OCI-LY1 (cell line): ENCODE results near the gene GRID2IP.

Source experiments
- CTCF ChIP-seq: fragments of 200-600 bp; sonication (generic), shearing (Covaris generic); IDR thresholded peaks from 2 replicates; pipeline ENCODE4 v1.5.1; 2017; ENCODE audit warnings: mild to moderate bottlenecking, antibody characterized with exemption, low read length, moderate library complexity, mixed read lengths
- EZH2 ChIP-seq: fragments of 200-600 bp; sonication (generic), shearing (Covaris generic); IDR thresholded peaks from 2 replicates; pipeline ENCODE4 v1.8.0; 2017; ENCODE audit warnings: borderline replicate concordance, mixed run types, mild to moderate bottlenecking, antibody characterized with exemption, low read length, moderate library complexity, mixed read lengths

GRCh38 chr7:6486438-6487183 is 64.7 kb downstream of the GRID2IP start:
- TF ChIP-seq CTCF (no peak), EZH2 (no peak)
